Small intestine (tissue), 7 donors: ENCODE results near the gene TRRAP. TPM values are rescaled to one million over a fixed set of nuclear protein-coding genes. Genes with fewer than 3 reads are reported as not detected.
"Not testable (repeated sequence)": the region's sequence is repeated elsewhere in the genome, so short reads cannot be mapped to it uniquely, and the experiment has no call there.

ENCODE experiments used
- DNase-seq, 2 donors: peaks; one replicate each; pipeline versions ENCODE4 v3.0.0 to v3.0.0-alpha.2; 2013
- FAIRE-seq: peaks from 2 replicates; lab custom pipeline; 2012; peaks lifted over from hg19 to GRCh38; lab: Jason Lieb, UNC
- H3K27ac ChIP-seq, 3 donors: one replicate each; pipeline ENCODE4 v1.5.1; 2013; ENCODE audit warnings: low read length in 2 of 3, mild to moderate bottlenecking in 2 of 3, control low read depth in 1 of 3, inconsistent platforms in 1 of 3, low read depth in 1 of 3, moderate library complexity in 1 of 3
- H3K27me3 ChIP-seq, 3 donors: one replicate each; pipeline ENCODE4 v1.6.1; 2013; ENCODE audit warnings: low read length in 3 of 3, inconsistent platforms in 1 of 3; ENCODE audit not compliant: control insufficient read depth in 3 of 3, insufficient read depth in 3 of 3
- H3K36me3 ChIP-seq, 3 donors: one replicate each; pipeline ENCODE4 v1.6.1; 2013; ENCODE audit warnings: low read length in 3 of 3, inconsistent platforms in 1 of 3, low read depth in 1 of 3, mild to moderate bottlenecking in 1 of 3, moderate library complexity in 1 of 3; ENCODE audit not compliant: control insufficient read depth in 3 of 3, insufficient read depth in 2 of 3
- H3K4me1 ChIP-seq, 3 donors: one replicate each; pipeline ENCODE4 v1.6.1; 2013; ENCODE audit warnings: low read length in 2 of 3, inconsistent platforms in 1 of 3, low read depth in 1 of 3, mild to moderate bottlenecking in 1 of 3, moderate library complexity in 1 of 3; ENCODE audit not compliant: control insufficient read depth in 3 of 3, insufficient read depth in 2 of 3
- H3K4me3 ChIP-seq, 3 donors: one replicate each; pipeline ENCODE4 v1.5.1; 2013; ENCODE audit warnings: low read length in 3 of 3, control low read depth in 1 of 3, inconsistent platforms in 1 of 3, low read depth in 1 of 3, mild to moderate bottlenecking in 1 of 3, moderate library complexity in 1 of 3
- H3K9me3 ChIP-seq, 2 donors: one replicate each; pipeline ENCODE4 v1.6.1; 2013; ENCODE audit warnings: low read depth in 1 of 2, low read length in 1 of 2; ENCODE audit not compliant: control insufficient read depth in 2 of 2, insufficient read depth in 1 of 2
- WGBS, 3 donors: extraction: QIAGEN DNeasy Blood & Tissue Kit; methylation state at CpG; one replicate each; pipeline ENCODE4 v1.1.7; 2013; 5-methylcytosine and 5-hydroxymethylcytosine counted together
- polyA plus RNA-seq, 4 donors: library from polyadenylated mRNA; stranded (reverse) in 3 of 4; unstranded in 1 of 4; fragments of 200-250 nt in 3 of 4; fragments of 120-200 nt in 1 of 4; gene quantifications; one replicate each; pipeline versions ENCODE4 v1.2.1 to v1.2.3, GENCODE V29; 2013
- donor health status: healthy with polysubstance abuse.
- donor health status: control.
- donor health status: control.
- donor health status: Bipolar disorder and iron deficiency.
- donor health status: healthy.

TRRAP gene
- polyA plus RNA-seq, 4 donors = 5.4 to 26.0 (median 10.1) TPM

DNA sequence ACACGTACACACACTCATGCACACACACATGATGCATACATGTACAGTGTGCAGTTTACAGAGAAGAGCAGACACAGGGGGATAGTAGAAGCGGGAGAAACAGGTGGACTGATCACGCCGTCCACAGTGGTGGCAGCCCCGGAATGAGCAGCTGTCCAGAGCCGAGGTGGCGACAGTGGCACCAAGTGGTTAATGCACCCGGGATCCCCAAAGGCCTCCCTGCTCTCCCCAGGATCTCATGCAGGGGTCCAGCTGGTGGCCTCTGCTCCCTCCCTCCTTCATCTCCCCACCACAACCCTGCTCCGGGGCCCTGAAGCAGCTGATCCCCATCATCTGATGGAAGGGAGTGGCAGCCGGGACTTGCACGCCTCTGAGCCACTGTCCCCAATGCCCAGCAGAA is 38.2 kb upstream of the TRRAP start:
- H3K4me3 ChIP-seq = no peak overlapping the region
- no peak for DNase-seq
- no peaks in the 10 kb centered on the region for H3K36me3 ChIP-seq
- no peak overlapping the region for H3K27ac ChIP-seq
- H3K9me3 ChIP-seq = no peaks in the 10 kb centered on the region
- peaks cover 0 to 6% (median 3%) of the 10 kb centered on the region in 3 donors for H3K27me3 ChIP-seq
- no peak for FAIRE-seq
- no peaks in the 10 kb centered on the region for H3K4me1 ChIP-seq
- 66 to 70% (median 68%) methylated on average over 11 of the region's 11 CpGs for WGBS, 3 donors

DNA sequence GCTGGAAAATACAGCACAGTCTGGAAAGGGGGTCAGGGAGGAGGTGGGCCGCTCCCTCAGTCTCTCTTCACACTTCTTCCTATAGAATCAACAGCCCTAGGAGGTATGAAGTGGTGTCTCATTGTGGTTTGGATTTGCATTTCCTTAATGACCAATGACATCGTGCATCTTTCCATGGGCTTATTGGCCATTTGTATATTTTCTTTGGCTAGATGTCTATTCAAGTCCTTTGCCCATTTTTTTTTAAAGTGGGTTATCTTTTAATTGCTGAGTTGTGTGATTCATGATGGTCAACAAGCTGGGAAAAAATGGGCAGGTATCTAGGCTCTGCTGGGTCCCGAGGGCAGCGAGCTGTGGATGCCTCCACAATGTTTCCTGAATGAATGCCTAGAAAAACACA is 37.6 kb upstream of the TRRAP start:
- FAIRE-seq (no peak), DNase-seq (no peak)
- WGBS, 3 donors = 51 to 57% (median 52%) methylated on average over 4 of the region's 4 CpGs
- Histone ChIP-seq H3K36me3 (no peaks in the 10 kb centered on the region), H3K4me1 (no peaks in the 10 kb centered on the region), H3K9me3 (no peaks in the 10 kb centered on the region), H3K27ac (no peak overlapping the region), H3K27me3 (peaks cover 0 to 6% (median 3%) of the 10 kb centered on the region in 3 donors), H3K4me3 (no peak overlapping the region)

DNA sequence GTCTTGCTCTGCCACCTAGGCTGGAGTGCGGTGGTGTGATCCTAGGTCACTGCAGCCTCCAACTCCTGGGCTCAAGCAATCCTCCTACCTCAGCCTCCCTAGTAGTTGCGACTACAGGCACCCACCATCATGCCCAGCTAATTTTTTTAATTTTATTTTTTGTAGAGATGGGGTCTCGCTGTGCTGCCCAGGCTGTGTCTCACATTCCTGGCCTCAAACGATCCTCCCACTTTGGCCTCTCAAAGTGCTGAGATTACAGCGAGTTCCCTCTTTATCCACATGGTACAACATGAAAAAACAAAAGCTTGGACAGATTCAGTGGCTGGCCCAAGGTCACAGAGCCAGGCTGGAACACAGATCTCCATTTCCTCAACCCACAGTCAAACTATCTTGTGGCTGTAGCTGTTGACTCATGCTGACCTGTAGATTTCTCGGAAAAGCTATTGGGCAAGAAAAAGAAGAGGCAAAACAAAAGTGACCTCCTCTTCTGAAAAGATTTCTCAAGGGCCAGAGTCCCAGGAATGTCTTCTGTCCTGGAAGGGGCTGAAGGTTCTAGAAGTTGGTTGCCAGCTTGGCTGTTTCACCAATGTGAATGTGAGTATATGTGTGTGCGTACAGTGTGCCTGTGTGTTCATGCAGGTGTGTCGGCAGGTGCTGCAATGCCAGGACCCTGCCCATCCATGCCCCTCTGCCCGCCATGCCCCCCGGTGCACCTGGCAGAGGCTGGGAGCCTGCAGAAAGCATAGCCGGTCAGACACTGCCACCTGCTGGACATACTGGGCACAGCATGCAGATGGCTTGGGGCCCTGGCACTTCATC is 36.9 kb upstream of the TRRAP start:
- H3K4me1 ChIP-seq = no peaks in the 10 kb centered on the region
- FAIRE-seq (no peak), DNase-seq (peak; percentile 44 to 62)
- H3K27me3 ChIP-seq = peaks cover 0 to 6% (median 3%) of the 10 kb centered on the region in 3 donors
- H3K9me3 ChIP-seq = no peaks in the 10 kb centered on the region
- H3K4me3 ChIP-seq = no peak overlapping the region
- no peak overlapping the region for H3K27ac ChIP-seq
- 33 to 39% (median 33%) methylated on average over 11 of the region's 11 CpGs for WGBS, 3 donors
- no peaks in the 10 kb centered on the region for H3K36me3 ChIP-seq

DNA sequence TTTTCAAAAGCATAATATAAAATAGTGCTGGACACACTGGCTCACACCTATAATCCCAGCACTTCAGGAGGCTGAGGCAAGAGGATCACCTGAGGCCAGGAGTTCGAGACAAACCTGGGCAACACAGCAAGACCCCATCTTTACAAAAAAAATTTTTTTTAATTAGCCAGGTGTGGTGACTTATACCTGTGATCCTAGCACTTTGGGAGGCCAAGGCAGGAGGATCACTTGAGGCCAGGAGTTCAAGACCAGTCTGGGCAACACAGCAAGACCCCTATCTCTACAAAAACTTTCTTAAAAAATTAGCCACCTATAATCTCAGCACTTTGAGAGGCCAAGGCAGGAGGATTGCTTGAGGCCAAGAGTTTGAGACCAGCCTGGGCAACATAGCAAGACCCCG is 35.8 kb upstream of the TRRAP start:
- H3K9me3 ChIP-seq, H3K27me3 ChIP-seq, H3K27ac ChIP-seq, H3K36me3 ChIP-seq, FAIRE-seq, DNase-seq, H3K4me3 ChIP-seq, H3K4me1 ChIP-seq: not testable (repeated sequence)
- 48 to 76% (median 74%) methylated on average over 2 of the region's 2 CpGs for WGBS, 3 donors

DNA sequence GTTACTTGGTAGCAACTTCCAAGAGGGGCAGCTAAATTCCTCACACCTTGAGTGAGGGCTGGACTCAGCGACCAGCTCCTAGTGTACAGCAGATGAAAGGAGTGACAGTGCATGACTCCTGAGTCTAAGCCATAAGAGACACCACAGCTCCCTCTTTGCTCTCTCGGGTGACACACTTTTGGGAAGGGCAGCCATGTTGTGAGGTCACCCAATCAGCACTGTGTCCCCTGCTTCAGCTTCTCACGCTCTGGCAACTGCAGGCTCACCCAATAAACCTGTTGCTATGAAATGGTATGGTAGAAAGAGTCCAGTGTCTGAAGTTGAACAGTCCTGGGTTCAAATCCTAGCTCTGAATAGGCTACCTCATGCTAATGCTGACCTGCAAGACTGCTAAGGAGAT is 29.4 kb upstream of the TRRAP start:
- Histone ChIP-seq H3K4me1 (no peaks in the 10 kb centered on the region), H3K36me3 (no peaks in the 10 kb centered on the region), H3K9me3 (peaks cover 0 to 18% of the 10 kb centered on the region in 2 donors), H3K27me3 (peaks cover 0 to 2% (median 0%) of the 10 kb centered on the region in 3 donors), H3K4me3 (no peak overlapping the region), H3K27ac (no peak overlapping the region)
- DNase-seq (no peak), FAIRE-seq (no peak)
- 82 to 86% (median 86%) methylated on average over 3 of the region's 3 CpGs for WGBS, 3 donors

DNA sequence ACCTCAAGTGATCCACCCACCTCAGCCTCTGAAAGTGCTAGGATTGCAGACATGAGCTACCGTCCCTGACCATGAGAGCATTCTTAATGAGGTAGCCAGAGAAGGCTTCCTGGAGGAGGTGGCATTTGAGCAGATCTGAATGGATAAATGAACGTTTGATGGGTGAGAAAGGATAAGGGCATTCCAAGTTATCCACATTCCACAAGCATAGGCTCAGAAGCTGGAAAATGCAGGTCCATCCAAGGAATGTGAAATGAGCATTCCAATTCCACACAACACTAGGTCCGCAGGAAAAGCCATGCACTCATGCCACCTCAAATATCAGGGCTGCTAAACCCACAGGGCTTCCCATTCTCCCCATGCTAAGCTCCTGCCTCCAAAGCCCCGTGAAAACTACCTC is 25.5 kb upstream of the TRRAP start:
- Histone ChIP-seq H3K9me3 (peaks cover 0 to 18% of the 10 kb centered on the region in 2 donors), H3K4me3 (no peak overlapping the region), H3K27me3 (peaks cover 0 to 2% (median 0%) of the 10 kb centered on the region in 3 donors), H3K4me1 (no peaks in the 10 kb centered on the region), H3K27ac (no peak overlapping the region), H3K36me3 (no peaks in the 10 kb centered on the region)
- WGBS, 3 donors = 49 to 64% (median 49%) methylated on average over 4 of the region's 4 CpGs
- FAIRE-seq = no peak
- no peak for DNase-seq

DNA sequence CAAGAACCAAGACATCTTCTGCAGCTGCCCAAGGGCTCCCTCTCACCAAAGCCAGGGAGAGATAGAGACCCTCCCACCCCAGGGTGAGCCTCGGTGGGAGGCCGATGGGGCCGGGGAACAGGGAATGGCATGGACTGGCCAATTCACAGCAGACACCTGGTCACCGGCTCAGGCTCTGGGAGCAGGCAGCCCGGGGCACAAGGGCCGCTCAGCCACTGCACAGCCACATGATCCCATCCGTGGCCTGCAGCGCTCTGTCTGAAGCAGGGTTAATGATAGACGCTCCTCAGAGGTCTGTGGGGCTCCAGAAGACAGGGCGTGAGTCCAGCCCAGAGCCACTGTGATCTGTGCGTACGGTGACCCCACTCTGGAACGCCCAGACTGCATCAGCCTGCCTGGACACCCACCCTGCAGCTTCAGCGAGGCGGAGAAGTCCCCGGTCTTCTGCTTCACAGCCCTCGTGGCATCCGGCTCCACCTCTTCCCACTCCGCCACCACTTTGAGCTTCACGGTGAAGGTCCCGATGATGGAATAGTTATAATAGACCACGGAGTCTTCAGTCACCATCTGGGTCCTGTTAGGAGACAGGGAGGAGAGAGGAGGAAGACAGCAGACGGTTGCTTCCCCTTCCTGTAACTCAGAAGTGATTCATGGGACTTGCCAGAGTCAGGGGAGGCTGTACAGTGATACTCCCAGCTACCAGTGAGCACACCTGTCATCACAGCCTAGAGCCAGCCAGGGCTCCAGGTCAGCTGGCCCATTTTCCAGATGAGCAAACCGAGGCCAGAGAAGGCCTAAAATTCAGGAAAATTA is 22.5 kb upstream of the TRRAP start:
- DNase-seq (no peak), FAIRE-seq (no peak)

DNA sequence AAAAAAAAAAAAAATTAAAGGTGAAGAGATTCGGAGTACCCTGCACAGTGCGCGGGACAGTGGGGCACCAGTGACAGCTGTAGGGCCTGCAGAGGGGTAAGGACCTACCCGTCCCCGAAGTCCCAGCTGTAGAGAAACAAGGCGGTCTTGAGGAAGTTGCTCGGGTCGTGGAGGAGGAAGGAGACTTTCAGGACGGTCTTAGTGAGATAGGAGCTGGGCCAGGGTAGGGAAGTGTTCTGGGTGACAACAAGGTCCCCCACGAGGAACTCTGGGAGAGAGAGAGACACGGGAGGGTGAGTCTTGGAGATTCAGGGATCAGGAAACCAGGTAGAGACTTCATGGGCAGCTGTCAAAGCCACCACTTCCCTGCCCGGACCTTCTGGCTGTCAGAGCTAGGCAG is 18.3 kb upstream of the TRRAP start:
- H3K4me1 ChIP-seq = no peaks in the 10 kb centered on the region
- H3K9me3 ChIP-seq = no peaks in the 10 kb centered on the region
- WGBS, 3 donors = 65 to 69% (median 67%) methylated on average over 12 of the region's 12 CpGs
- no peaks in the 10 kb centered on the region for H3K36me3 ChIP-seq
- no peak overlapping the region for H3K27ac ChIP-seq
- DNase-seq = no peak
- no peaks in the 10 kb centered on the region for H3K27me3 ChIP-seq
- H3K4me3 ChIP-seq = no peak overlapping the region
- FAIRE-seq = no peak

More for the DNA sequence above, 22.5 kb upstream of the TRRAP start:
- Histone ChIP-seq H3K9me3 (no peaks in the 10 kb centered on the region), H3K27me3 (no peaks in the 10 kb centered on the region), H3K4me3 (no peak overlapping the region), H3K27ac (no peak overlapping the region), H3K36me3 (no peaks in the 10 kb centered on the region), H3K4me1 (no peaks in the 10 kb centered on the region)
- WGBS, 3 donors = 72 to 79% (median 78%) methylated on average over 23 to 24 of the region's 24 CpGs
